NCI-H2171 treated with DMSO at 0.1 percent for 48 hours (cell line): ENCODE results near the gene PI3.

ENCODE experiments used
- DNase-seq: peaks from one replicate; lab custom pipeline; 2025; lab: John Stamatoyannopoulos, UW

PI3 gene

GRCh38 chr20:45187693-45188092 is 13.0 kb downstream of the PI3 start:
- no peak for DNase-seq

- no peak for DNase-seq
Observed at GRCh38 chr20:45189067-45189609, 14.4 kb downstream of the PI3 start.

GRCh38 chr20:45189861-45190260 is 15.2 kb downstream of the PI3 start:
- DNase-seq: no peak

GRCh38 chr20:45191926-45192325 is 17.2 kb downstream of the PI3 start:
- DNase-seq: no peak

- no peak for DNase-seq
Observed at GRCh38 chr20:45193331-45193730, 18.6 kb downstream of the PI3 start.

- no peak for DNase-seq
Observed at GRCh38 chr20:45206725-45207124, 32.0 kb downstream of the PI3 start, which contains the start of gene SEMG1. SEMG1 (plus strand) TSS chr20:45207033; CDS start chr20:45207054, 21 bp downstream.

- no peak for DNase-seq
Observed at GRCh38 chr20:45209924-45210323, 35.2 kb downstream of the PI3 start.

GRCh38 chr20:45211569-45212474 is 37.1 kb downstream of the PI3 start:
- peak; percentile 88 for DNase-seq

GRCh38 chr20:45212836-45213235 is 38.1 kb downstream of the PI3 start:
- DNase-seq: no peak

- no peak for DNase-seq
Observed at GRCh38 chr20:45218124-45218523, 43.4 kb downstream of the PI3 start.

GRCh38 chr20:45218636-45219035 is 43.9 kb downstream of the PI3 start:
- no peak for DNase-seq

- no peak for DNase-seq
Observed at GRCh38 chr20:45221076-45221475, 46.4 kb downstream of the PI3 start, which contains the start of gene SEMG2. SEMG2 (plus strand) TSS chr20:45221373; CDS start chr20:45221390, 17 bp downstream.

GRCh38 chr20:45223136-45223535 is 48.4 kb downstream of the PI3 start:
- no peak for DNase-seq
